CD4-positive, alpha-beta T cell (primary cell): ENCODE data around the gene ADNP2. TPM values are rescaled to one million over a fixed set of nuclear protein-coding genes. Genes with fewer than 3 reads are reported as not detected.

Experiments
- ATAC-seq: fragments of 200-7000 bp; cut with Tn5 transposase; one replicate; pipeline ENCODE4 v1.10.0; 2022; ENCODE audit warnings: mild to moderate bottlenecking; ENCODE audit not compliant: poor library complexity
- CTCF ChIA-PET: fragments of 350-600 bp; sonication (Branson Sonifier 250); formaldehyde crosslinking; loops from one replicate; lab custom pipeline; 2021; ENCODE audit warnings: antibody characterized with exemption, inconsistent platforms; lab: Charles Lee
- POLR2A ChIA-PET: fragments of 350-600 bp; sonication (Branson Sonifier 250); formaldehyde crosslinking; loops from one replicate; lab custom pipeline; 2021; ENCODE audit warnings: antibody characterized with exemption, inconsistent platforms; lab: Charles Lee
- DNase-seq, 14 experiments: peaks; one replicate each; pipeline ENCODE4 v3.0.0-alpha.2; 2013 to 2020; ENCODE audit warnings: mixed read lengths in 2 of 14
- H3K27ac ChIP-seq, 2 donors: one replicate each; pipeline versions ENCODE4 v1.5.1 to v1.7.0; 2013; ENCODE audit warnings: low read length in 2 of 2, low read depth in 1 of 2, mild to moderate bottlenecking in 1 of 2
- H3K27me3 ChIP-seq, 2 experiments: 1 replicate in 1 of 2; 2 replicates in 1 of 2; pipeline versions ENCODE4 v1.6.1 to v1.7.0; 2013; ENCODE audit warnings: low read length in 2 of 2, control low read depth in 1 of 2, mild to moderate bottlenecking in 1 of 2, moderate library complexity in 1 of 2; ENCODE audit not compliant: insufficient read depth in 2 of 2, control insufficient read depth in 1 of 2
- H3K36me3 ChIP-seq: one replicate; pipeline ENCODE4 v1.6.1; 2013; ENCODE audit warnings: low read length, control low read depth; ENCODE audit not compliant: insufficient read depth
- H3K4me1 ChIP-seq: one replicate; pipeline ENCODE4 v1.6.1; 2013; ENCODE audit warnings: low read length, control low read depth; ENCODE audit not compliant: insufficient read depth
- H3K4me3 ChIP-seq: one replicate; pipeline ENCODE4 v1.5.1; 2013; ENCODE audit warnings: mild to moderate bottlenecking, low read length, moderate library complexity
- H3K9me3 ChIP-seq, 2 experiments: 1 replicate in 1 of 2; 2 replicates in 1 of 2; pipeline versions ENCODE4 v1.6.1 to v1.7.0; 2013; ENCODE audit warnings: low read length in 2 of 2, mild to moderate bottlenecking in 2 of 2, control low read depth in 1 of 2, moderate library complexity in 1 of 2; ENCODE audit not compliant: control insufficient read depth in 1 of 2, insufficient read depth in 1 of 2
- H3K27ac Mint-ChIP-seq: one replicate; pipeline ENCODE4 v1.8.0; 2020; ENCODE audit warnings: mixed read lengths
- H3K27me3 Mint-ChIP-seq: one replicate; pipeline ENCODE4 v1.8.0; 2021; ENCODE audit warnings: mixed read lengths
- H3K36me3 Mint-ChIP-seq: one replicate; pipeline ENCODE4 v1.8.0; 2021; ENCODE audit warnings: low read depth, mixed read lengths
- H3K4me1 Mint-ChIP-seq: one replicate; pipeline ENCODE4 v1.8.0; 2021; ENCODE audit warnings: low read depth, mixed read lengths
- H3K4me3 Mint-ChIP-seq: one replicate; pipeline ENCODE4 v1.8.0; 2020; ENCODE audit warnings: mild to moderate bottlenecking, mixed read lengths
- H3K9me3 Mint-ChIP-seq: one replicate; pipeline ENCODE4 v1.8.0; 2020; ENCODE audit warnings: mixed read lengths
- intact Hi-C, 2 experiments: fragments of 100-400 bp; cut with DNase I in 1 of 2; cut with micrococcal nuclease in 1 of 2; formaldehyde crosslinking; loops; one replicate each; pipeline versions ENCODE4 v1.15.1 to v1.9.0; 2023 to 2025; cut with DNase I, micrococcal nuclease
- total RNA-seq, 174 experiments: library from RNA in 2 of 174; stranded (reverse) in 2 of 174; gene quantifications; one replicate each; pipeline ENCODE4 v1.2.3 and lab custom pipeline; 2021 to 2026
- TF ChIP-seq, protein P1 (sequence below): fragments of 200-600 bp; IDR thresholded peaks from one replicate; pipeline ENCODE4 v1.8.0; 2022; ENCODE audit warnings: antibody characterized with exemption, mild to moderate bottlenecking

The ADNP2 gene
- total RNA-seq, 2 experiments from 2014 or later = 61.0 to 61.5 TPM

- no peak for DNase-seq
- TF ChIP-seq, protein P1, sequence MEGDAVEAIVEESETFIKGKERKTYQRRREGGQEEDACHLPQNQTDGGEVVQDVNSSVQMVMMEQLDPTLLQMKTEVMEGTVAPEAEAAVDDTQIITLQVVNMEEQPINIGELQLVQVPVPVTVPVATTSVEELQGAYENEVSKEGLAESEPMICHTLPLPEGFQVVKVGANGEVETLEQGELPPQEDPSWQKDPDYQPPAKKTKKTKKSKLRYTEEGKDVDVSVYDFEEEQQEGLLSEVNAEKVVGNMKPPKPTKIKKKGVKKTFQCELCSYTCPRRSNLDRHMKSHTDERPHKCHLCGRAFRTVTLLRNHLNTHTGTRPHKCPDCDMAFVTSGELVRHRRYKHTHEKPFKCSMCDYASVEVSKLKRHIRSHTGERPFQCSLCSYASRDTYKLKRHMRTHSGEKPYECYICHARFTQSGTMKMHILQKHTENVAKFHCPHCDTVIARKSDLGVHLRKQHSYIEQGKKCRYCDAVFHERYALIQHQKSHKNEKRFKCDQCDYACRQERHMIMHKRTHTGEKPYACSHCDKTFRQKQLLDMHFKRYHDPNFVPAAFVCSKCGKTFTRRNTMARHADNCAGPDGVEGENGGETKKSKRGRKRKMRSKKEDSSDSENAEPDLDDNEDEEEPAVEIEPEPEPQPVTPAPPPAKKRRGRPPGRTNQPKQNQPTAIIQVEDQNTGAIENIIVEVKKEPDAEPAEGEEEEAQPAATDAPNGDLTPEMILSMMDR = no peak
- Mint-ChIP-seq H3K27ac (no peak overlapping the region), H3K36me3 (peaks cover 46% of the 10 kb centered on the region), H3K27me3 (no peaks in the 10 kb centered on the region), H3K9me3 (no peaks in the 10 kb centered on the region), H3K4me1 (peaks cover 79% of the 10 kb centered on the region), H3K4me3 (peak overlapping the region; percentile 28)
- no peak for ATAC-seq
- Histone ChIP-seq H3K9me3 (peaks cover 0 to 11% of the 10 kb centered on the region in 2 experiments), H3K36me3 (peaks cover 7% of the 10 kb centered on the region), H3K4me1 (peaks cover 24% of the 10 kb centered on the region), H3K27ac (no peak overlapping the region), H3K4me3 (no peak overlapping the region), H3K27me3 (no peaks in the 10 kb centered on the region)
- ChIA-PET POLR2A (no interaction called here), CTCF (no interaction called here)
- intact Hi-C loops = no loop called here
Measured at GRCh38 chr18:80112624-80113248, 3.7 kb downstream of the ADNP2 start.

DNA sequence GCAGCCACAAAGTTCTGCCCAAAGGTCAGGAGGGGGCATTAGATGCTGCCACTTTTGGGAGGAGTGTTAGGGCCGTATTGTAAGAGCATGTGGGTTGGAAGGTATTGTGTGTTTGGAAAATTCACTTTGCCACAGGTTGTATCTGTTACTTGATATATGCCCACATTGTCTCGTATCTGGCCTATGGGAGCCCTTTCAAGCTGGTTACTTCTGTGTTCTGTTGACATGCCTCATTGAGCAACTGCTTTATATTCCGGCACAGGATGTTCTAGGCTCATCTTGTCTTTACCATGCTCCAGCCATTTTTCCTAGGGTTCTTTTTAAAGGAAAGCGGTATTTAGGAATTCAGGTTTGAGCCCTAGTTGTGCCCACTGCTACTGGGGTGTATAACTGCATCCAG lies 6.0 kb downstream of the ADNP2 start:
- TF ChIP-seq, protein P1 = no peak

GRCh38 chr18:80119111-80119510 lies 10.0 kb downstream of the ADNP2 start:
- H3K4me3 ChIP-seq = no peak overlapping the region
- DNase-seq (no peak), ATAC-seq (no peak)
- Mint-ChIP-seq H3K9me3 (no peaks in the 10 kb centered on the region), H3K36me3 (peaks cover 73% of the 10 kb centered on the region), H3K27me3 (no peaks in the 10 kb centered on the region), H3K4me1 (peaks cover 52% of the 10 kb centered on the region), H3K27ac (no peak overlapping the region), H3K4me3 (no peak overlapping the region)
- H3K36me3 ChIP-seq = peaks cover 30% of the 10 kb centered on the region
- TF ChIP-seq, protein P1 = no peak
- POLR2A ChIA-PET = no interaction called here
- H3K9me3 ChIP-seq = no peaks in the 10 kb centered on the region
- no peaks in the 10 kb centered on the region for H3K27me3 ChIP-seq
- CTCF ChIA-PET = no interaction called here
- H3K27ac ChIP-seq = no peak overlapping the region
- intact Hi-C loops = no loop called here
- peaks cover 8% of the 10 kb centered on the region for H3K4me1 ChIP-seq

More for the DNA sequence above, 6.0 kb downstream of the ADNP2 start:
- Mint-ChIP-seq H3K4me3 (no peak overlapping the region), H3K27me3 (no peaks in the 10 kb centered on the region), H3K36me3 (peaks cover 56% of the 10 kb centered on the region), H3K4me1 (peaks cover 63% of the 10 kb centered on the region), H3K9me3 (no peaks in the 10 kb centered on the region), H3K27ac (no peak overlapping the region)
- intact Hi-C loops = no loop called here
- Histone ChIP-seq H3K27me3 (no peaks in the 10 kb centered on the region), H3K36me3 (peaks cover 24% of the 10 kb centered on the region), H3K9me3 (no peaks in the 10 kb centered on the region), H3K4me3 (no peak overlapping the region), H3K4me1 (peaks cover 17% of the 10 kb centered on the region), H3K27ac (no peak overlapping the region)
- ATAC-seq = no peak
- POLR2A ChIA-PET = no interaction called here
- CTCF ChIA-PET = no interaction called here
- DNase-seq = no peak
